H9 (cell line): Measurements from ENCODE around the gene TBC1D13. TPM values are rescaled to one million over a fixed set of nuclear protein-coding genes. Genes with fewer than 3 reads are reported as not detected.

Experiments
- DNase-seq: peaks from one replicate; pipeline ENCODE4 v3.0.0-alpha.2; 2017
- H2AFZ ChIP-seq: one replicate; pipeline ENCODE4 v1.6.1; 2013; ENCODE audit warnings: mild to moderate bottlenecking, low read length, control low read depth, moderate library complexity
- H2AK5ac ChIP-seq: 2 replicates; pipeline ENCODE4 v1.6.1; 2013; ENCODE audit warnings: low read length, control low read depth, mixed read lengths; ENCODE audit not compliant: insufficient read length
- H2BK120ac ChIP-seq: one replicate; pipeline ENCODE4 v1.6.1; 2013; ENCODE audit warnings: low read depth, mild to moderate bottlenecking, low read length, control low read depth, inconsistent platforms; ENCODE audit not compliant: poor library complexity, severe bottlenecking
- H2BK12ac ChIP-seq: 2 replicates; pipeline ENCODE4 v1.6.1; 2013; ENCODE audit warnings: low read length, control low read depth, mixed read lengths, low read depth; ENCODE audit not compliant: insufficient read length
- H2BK15ac ChIP-seq: 2 replicates; pipeline ENCODE4 v1.6.1; 2013; ENCODE audit warnings: low read depth, low read length, control low read depth
- H2BK20ac ChIP-seq: one replicate; pipeline ENCODE4 v1.6.1; 2013; ENCODE audit warnings: low read depth, mild to moderate bottlenecking, low read length, control low read depth, inconsistent platforms; ENCODE audit not compliant: poor library complexity, severe bottlenecking
- H2BK5ac ChIP-seq: 2 replicates; pipeline ENCODE4 v1.6.1; 2013; ENCODE audit warnings: low read length, control low read depth, mixed read lengths; ENCODE audit not compliant: insufficient read length
- H3K14ac ChIP-seq: 2 replicates; pipeline ENCODE4 v1.6.1; 2013; ENCODE audit warnings: low read length, control low read depth; ENCODE audit not compliant: insufficient read depth
- H3K18ac ChIP-seq: 2 replicates; pipeline ENCODE4 v1.6.1; 2013; ENCODE audit warnings: low read depth, mild to moderate bottlenecking, mixed read lengths, low read length, control low read depth; ENCODE audit not compliant: insufficient read length
- H3K23ac ChIP-seq: 2 replicates; pipeline ENCODE4 v1.6.1; 2013; ENCODE audit warnings: low read length, control low read depth, mixed read lengths, low read depth; ENCODE audit not compliant: insufficient read length
- H3K23me2 ChIP-seq: 2 replicates; pipeline ENCODE4 v1.6.1; 2013; ENCODE audit warnings: low read depth, mild to moderate bottlenecking, mixed read lengths, low read length, control low read depth; ENCODE audit not compliant: insufficient read length, poor library complexity, severe bottlenecking
- H3K27ac ChIP-seq: 2 replicates; pipeline ENCODE4 v1.5.1; 2013; ENCODE audit warnings: low read length, control low read depth, mixed read lengths, low read depth; ENCODE audit not compliant: insufficient read length
- H3K27me3 ChIP-seq: 2 replicates; pipeline ENCODE4 v1.6.1; 2013; ENCODE audit warnings: low read length, control low read depth, inconsistent platforms; ENCODE audit not compliant: insufficient read depth
- H3K4ac ChIP-seq: 2 replicates; pipeline ENCODE4 v1.6.1; 2013; ENCODE audit warnings: low read depth, mild to moderate bottlenecking, control low read depth, inconsistent platforms, low read length, moderate library complexity
- H3K4me1 ChIP-seq: 2 replicates; pipeline ENCODE4 v1.6.1; 2013; ENCODE audit warnings: low read length, control low read depth, inconsistent platforms; ENCODE audit not compliant: insufficient read depth
- H3K4me2 ChIP-seq: 2 replicates; pipeline ENCODE4 v1.6.1; 2013; ENCODE audit warnings: low read length, control low read depth, mixed read lengths; ENCODE audit not compliant: insufficient read length, insufficient read depth
- H3K56ac ChIP-seq: 2 replicates; pipeline ENCODE4 v1.6.1; 2013; ENCODE audit warnings: low read depth, mild to moderate bottlenecking, mixed read lengths, low read length, control low read depth; ENCODE audit not compliant: insufficient read length
- H3K79me1 ChIP-seq: 2 replicates; pipeline ENCODE4 v1.6.1; 2013; ENCODE audit warnings: low read depth, mild to moderate bottlenecking, moderate library complexity, low read length, control low read depth, inconsistent platforms; ENCODE audit not compliant: insufficient read depth, poor library complexity, severe bottlenecking
- H3K79me2 ChIP-seq: 2 replicates; pipeline ENCODE4 v1.6.1; 2013; ENCODE audit warnings: low read length, control low read depth, inconsistent platforms; ENCODE audit not compliant: insufficient read depth
- H3K9ac ChIP-seq: 2 replicates; pipeline ENCODE4 v1.6.1; 2013; ENCODE audit warnings: low read length, control low read depth, mixed read lengths; ENCODE audit not compliant: insufficient read length; ENCODE audit errors: extremely low read depth
- H3K9me3 ChIP-seq: one replicate; pipeline ENCODE4 v1.6.1; 2013; ENCODE audit warnings: low read depth, low read length, inconsistent platforms; ENCODE audit not compliant: control insufficient read depth
- H3T11ph ChIP-seq: one replicate; pipeline ENCODE4 v1.6.1; 2013; ENCODE audit warnings: mild to moderate bottlenecking, low read length, control low read depth, inconsistent platforms
- H4K20me1 ChIP-seq: one replicate; pipeline ENCODE4 v1.6.1; 2013; ENCODE audit not compliant: control insufficient read depth, insufficient read length, insufficient read depth
- H4K5ac ChIP-seq: 2 replicates; pipeline ENCODE4 v1.6.1; 2013; ENCODE audit warnings: low read depth, mild to moderate bottlenecking, mixed read lengths, low read length, control low read depth; ENCODE audit not compliant: insufficient read length
- H4K8ac ChIP-seq: replicated peaks from 2 replicates; pipeline ENCODE4 v1.6.1; 2013; ENCODE audit warnings: low read length, control low read depth, mixed read lengths, low read depth; ENCODE audit not compliant: insufficient read length
- H4K91ac ChIP-seq: 2 replicates; pipeline ENCODE4 v1.6.1; 2013; ENCODE audit warnings: low read depth, mild to moderate bottlenecking, moderate library complexity, mixed read lengths, low read length, control low read depth; ENCODE audit not compliant: insufficient read length
- H3K27ac Mint-ChIP-seq, 3 experiments: 2 replicates in 2 of 3; 3 replicates in 1 of 3; pipeline ENCODE4 v1.8.0; 2020 to 2021; ENCODE audit warnings: mixed read lengths in 3 of 3, mild to moderate bottlenecking in 1 of 3, moderate library complexity in 1 of 3
- H3K27me3 Mint-ChIP-seq: 2 replicates; pipeline ENCODE4 v1.8.0; 2021; ENCODE audit warnings: low read depth, mild to moderate bottlenecking, moderate library complexity, mixed read lengths
- H3K36me3 Mint-ChIP-seq, 3 experiments: 2 replicates in 2 of 3; 3 replicates in 1 of 3; pipeline ENCODE4 v1.8.0; 2020 to 2021; ENCODE audit warnings: low read depth in 3 of 3, mixed read lengths in 3 of 3; ENCODE audit not compliant: insufficient read depth in 1 of 3
- H3K4me1 Mint-ChIP-seq, 2 experiments: 2 replicates each; pipeline ENCODE4 v1.8.0; 2020; ENCODE audit warnings: mixed read lengths in 2 of 2
- H3K4me3 Mint-ChIP-seq, 2 experiments: 2 replicates in 1 of 2; 3 replicates in 1 of 2; pipeline ENCODE4 v1.8.0; 2020 to 2021; ENCODE audit warnings: mild to moderate bottlenecking in 2 of 2, mixed read lengths in 2 of 2, moderate library complexity in 1 of 2
- H3K9me3 Mint-ChIP-seq, 2 experiments: 2 replicates in 1 of 2; 3 replicates in 1 of 2; pipeline ENCODE4 v1.8.0; 2020; ENCODE audit warnings: mild to moderate bottlenecking in 2 of 2, mixed read lengths in 2 of 2, moderate library complexity in 1 of 2
- CTCF ChIP-seq: fragments of 200-600 bp; sonication (generic); conservative IDR thresholded peaks from 3 replicates; pipeline ENCODE4 v1.8.0; 2021; ENCODE audit warnings: antibody characterized with exemption, mild to moderate bottlenecking
- WGBS: extraction: QIAGEN DNeasy Blood & Tissue Kit; methylation state at CpG from one replicate; pipeline ENCODE4 v1.1.7; 2013; ENCODE audit warnings: missing lambda C conversion rate, low lambda C conversion rate, mixed read lengths; ENCODE audit not compliant: insufficient read length; ENCODE audit errors: extremely low coverage; 5-methylcytosine and 5-hydroxymethylcytosine counted together
- total RNA-seq: library from RNA; stranded (reverse); gene quantifications from 2 replicates; pipeline ENCODE4 v1.2.1, GENCODE V29; 2021

TBC1D13 gene
- total RNA-seq, 1 experiment from 2014 or later, result 27.3 TPM

GRCh38 chr9:128773049-128773448 is 14.0 kb upstream of the TBC1D13 start:
- no peak for TF ChIP-seq CTCF
- peaks cover 12% of the 10 kb centered on the region for H3K23me2 ChIP-seq
- H2BK5ac ChIP-seq, result no peak overlapping the region
- H3K27ac ChIP-seq, result no peak overlapping the region
- no peak overlapping the region for H3K4ac ChIP-seq
- no peak overlapping the region for H3K14ac ChIP-seq
- Mint-ChIP-seq H3K27ac (no peak overlapping the region), H3K4me1 (peaks cover 9 to 11% of the 10 kb centered on the region in 2 experiments), H3K36me3 (peaks cover 0 to under 1% (median 0%) of the 10 kb centered on the region in 3 experiments; a peak in 1 of 7 replicates), H3K27me3 (peaks cover 2% of the 10 kb centered on the region; the same call in 1 of the 2 replicates), H3K4me3 (peak overlapping the region; percentile 87 to 90; a peak in 4 of 5 replicates), H3K9me3 (peaks cover 6 to 10% of the 10 kb centered on the region in 2 experiments; a peak in 4 of 5 replicates)
- H4K20me1 ChIP-seq, result no peaks in the 10 kb centered on the region
- no CpG with 5 or more reads among the region's 5 CpGs for WGBS
- H3K23ac ChIP-seq, result no peak overlapping the region
- no peak overlapping the region for H3T11ph ChIP-seq
- H2BK15ac ChIP-seq, result no peak overlapping the region
- no peak for DNase-seq
- H2AFZ ChIP-seq, result no peak overlapping the region
- no peak overlapping the region for H2BK120ac ChIP-seq
- no peak overlapping the region for H2BK20ac ChIP-seq
- H3K56ac ChIP-seq, result no peak overlapping the region
- H4K8ac ChIP-seq, result no peak overlapping the region
- H3K27me3 ChIP-seq, result no peaks in the 10 kb centered on the region
- no peak overlapping the region for H2BK12ac ChIP-seq
- H4K91ac ChIP-seq, result no peak overlapping the region
- H3K4me1 ChIP-seq, result no peaks in the 10 kb centered on the region
- no peaks in the 10 kb centered on the region for H3K79me1 ChIP-seq
- H2AK5ac ChIP-seq, result no peak overlapping the region
- no peak overlapping the region for H3K4me2 ChIP-seq
- H3K9ac ChIP-seq, result no peak overlapping the region
- H3K79me2 ChIP-seq, result no peaks in the 10 kb centered on the region; the same call in 1 of the 2 replicates
- no peak overlapping the region for H4K5ac ChIP-seq
- no peaks in the 10 kb centered on the region for H3K9me3 ChIP-seq
- H3K18ac ChIP-seq, result no peak overlapping the region
